Activated CD8-positive, alpha-beta T cell treated with anti-CD3 and anti-CD28 coated beads for 36 hours (primary cell): ENCODE measurements around the gene AKIRIN2. TPM values are rescaled to one million over a fixed set of nuclear protein-coding genes. Genes with fewer than 3 reads are reported as not detected.
A peak's percentile ranks its signal among the peaks of the same experiment; 100 is the strongest.

Experiments
- ATAC-seq: fragments of 200-7000 bp; cut with Tn5 transposase; one replicate; pipeline ENCODE4 v1.10.0; 2021; ENCODE audit warnings: mild to moderate bottlenecking, moderate library complexity
- CTCF ChIA-PET: fragments of 350-600 bp; sonication (Branson Sonifier 250); formaldehyde crosslinking; loops from one replicate; lab custom pipeline; 2021; ENCODE audit warnings: antibody characterized with exemption; lab: Charles Lee
- POLR2A ChIA-PET: fragments of 350-600 bp; sonication (Branson Sonifier 250); formaldehyde crosslinking; loops from one replicate; lab custom pipeline; 2021; ENCODE audit warnings: antibody characterized with exemption; lab: Charles Lee
- DNase-seq: peaks from one replicate; pipeline ENCODE4 v3.0.0-alpha.2; 2020
- H3K27ac Mint-ChIP-seq: one replicate; pipeline ENCODE4 v1.8.0; 2021; ENCODE audit warnings: mild to moderate bottlenecking, mixed read lengths
- H3K27me3 Mint-ChIP-seq: one replicate; pipeline ENCODE4 v1.8.0; 2021; ENCODE audit warnings: mixed read lengths
- H3K36me3 Mint-ChIP-seq: one replicate; pipeline ENCODE4 v1.8.0; 2021; ENCODE audit warnings: low read depth, mixed read lengths
- H3K4me1 Mint-ChIP-seq: one replicate; pipeline ENCODE4 v1.8.0; 2021; ENCODE audit warnings: low read depth, mixed read lengths
- H3K4me3 Mint-ChIP-seq: one replicate; pipeline ENCODE4 v1.8.0; 2021; ENCODE audit warnings: mild to moderate bottlenecking, moderate library complexity, mixed read lengths
- H3K9me3 Mint-ChIP-seq: one replicate; pipeline ENCODE4 v1.8.0; 2021; ENCODE audit warnings: mixed read lengths
- intact Hi-C: fragments of 100-400 bp; cut with micrococcal nuclease; formaldehyde crosslinking; loops from one replicate; pipeline ENCODE4 v1.10.0; 2022
- total RNA-seq, 2 experiments: library from RNA; stranded (reverse); gene quantifications; one replicate each; pipeline ENCODE4 v1.2.3, GENCODE V29; 2021
- TF ChIP-seq, protein P1 (sequence below): fragments of 200-600 bp; IDR thresholded peaks from one replicate; pipeline ENCODE4 v1.8.0; 2022; ENCODE audit warnings: antibody characterized with exemption, mild to moderate bottlenecking

Gene AKIRIN2
- total RNA-seq, 2 experiments from 2014 or later = 42.1 to 45.6 TPM

DNA sequence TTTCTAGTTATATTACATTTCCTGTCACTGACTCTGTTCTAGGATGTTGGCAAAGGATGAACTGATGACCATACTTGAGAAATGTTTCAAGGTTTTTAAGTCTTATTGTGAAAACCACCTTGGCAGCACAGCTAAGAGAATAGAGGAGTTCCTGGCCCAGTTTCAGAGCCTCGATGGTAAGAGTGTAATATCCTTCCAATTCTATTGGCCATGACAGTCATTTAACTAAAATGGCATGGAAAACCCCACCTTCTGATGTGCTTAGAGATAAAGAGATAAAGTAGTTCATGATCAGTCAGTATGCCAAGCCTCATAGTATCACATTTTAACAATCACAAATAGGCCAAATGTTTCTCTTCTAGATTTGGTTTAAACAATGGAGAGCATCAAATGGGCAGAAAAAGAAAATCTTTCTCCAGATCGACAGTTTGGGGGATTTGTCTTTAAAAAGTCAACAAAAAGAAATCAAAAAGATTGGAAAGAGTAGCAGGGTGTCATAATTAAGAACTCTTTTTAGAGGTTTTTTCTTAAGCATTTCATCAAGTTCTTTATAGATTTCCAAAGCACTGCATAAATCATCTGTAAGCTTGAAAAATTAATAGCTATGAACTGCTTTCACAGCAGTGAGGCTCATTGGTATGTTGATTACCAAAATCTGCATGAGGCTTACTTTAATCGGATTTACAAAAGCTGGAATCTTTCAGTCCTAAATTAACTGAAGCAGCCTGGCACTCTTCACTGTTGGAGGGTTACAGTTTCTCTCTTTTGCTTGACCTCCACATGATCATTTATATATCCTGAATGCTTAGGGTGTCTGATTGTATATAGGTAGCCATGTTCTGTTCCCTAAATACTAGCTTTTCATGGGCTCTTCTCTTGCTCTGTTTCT is 48.7 kb downstream of the AKIRIN2 start:
- TF ChIP-seq, protein P1, sequence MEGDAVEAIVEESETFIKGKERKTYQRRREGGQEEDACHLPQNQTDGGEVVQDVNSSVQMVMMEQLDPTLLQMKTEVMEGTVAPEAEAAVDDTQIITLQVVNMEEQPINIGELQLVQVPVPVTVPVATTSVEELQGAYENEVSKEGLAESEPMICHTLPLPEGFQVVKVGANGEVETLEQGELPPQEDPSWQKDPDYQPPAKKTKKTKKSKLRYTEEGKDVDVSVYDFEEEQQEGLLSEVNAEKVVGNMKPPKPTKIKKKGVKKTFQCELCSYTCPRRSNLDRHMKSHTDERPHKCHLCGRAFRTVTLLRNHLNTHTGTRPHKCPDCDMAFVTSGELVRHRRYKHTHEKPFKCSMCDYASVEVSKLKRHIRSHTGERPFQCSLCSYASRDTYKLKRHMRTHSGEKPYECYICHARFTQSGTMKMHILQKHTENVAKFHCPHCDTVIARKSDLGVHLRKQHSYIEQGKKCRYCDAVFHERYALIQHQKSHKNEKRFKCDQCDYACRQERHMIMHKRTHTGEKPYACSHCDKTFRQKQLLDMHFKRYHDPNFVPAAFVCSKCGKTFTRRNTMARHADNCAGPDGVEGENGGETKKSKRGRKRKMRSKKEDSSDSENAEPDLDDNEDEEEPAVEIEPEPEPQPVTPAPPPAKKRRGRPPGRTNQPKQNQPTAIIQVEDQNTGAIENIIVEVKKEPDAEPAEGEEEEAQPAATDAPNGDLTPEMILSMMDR = no peak
- ChIA-PET CTCF (no interaction called here), POLR2A (no interaction called here)
- Mint-ChIP-seq H3K9me3 (no peaks in the 10 kb centered on the region), H3K27ac (peak overlapping the region; percentile 67), H3K36me3 (peaks cover 45% of the 10 kb centered on the region), H3K27me3 (no peaks in the 10 kb centered on the region), H3K4me1 (peaks cover 22% of the 10 kb centered on the region), H3K4me3 (no peak overlapping the region)
- ATAC-seq (peak; percentile 95), DNase-seq (peak; percentile 10)
- intact Hi-C loops = no loop called here

DNA sequence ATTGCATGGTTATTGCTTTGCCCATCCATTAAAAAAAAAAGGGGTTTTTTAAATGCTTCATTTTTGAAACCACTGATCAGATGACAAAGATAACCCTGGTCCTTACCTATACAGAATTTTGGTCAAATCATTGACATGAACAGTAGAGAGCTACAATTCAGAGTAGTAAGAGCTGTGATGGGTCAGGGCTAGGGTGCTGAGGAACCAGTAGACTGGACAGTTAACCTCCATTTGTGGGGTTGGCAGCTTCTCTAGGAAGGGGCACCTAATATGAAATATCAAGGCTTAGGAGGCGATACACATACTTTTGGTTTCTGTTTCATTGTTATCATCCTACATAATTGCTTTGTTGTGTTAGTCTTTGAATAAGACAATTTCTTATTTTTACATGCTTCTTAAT is 57.0 kb downstream of the AKIRIN2 start:
- Mint-ChIP-seq H3K4me1 (peaks cover 8% of the 10 kb centered on the region), H3K9me3 (no peaks in the 10 kb centered on the region), H3K36me3 (peaks cover 17% of the 10 kb centered on the region), H3K27me3 (no peaks in the 10 kb centered on the region), H3K27ac (peak overlapping the region; percentile 34), H3K4me3 (peak overlapping the region; percentile 56)
- peak; percentile 49 for ATAC-seq
- ChIA-PET POLR2A (interaction anchor here (0.7 to 1.3 kb wide), 2 partner anchors 10 to 1678 kb away, joined by 3 read pairs; no protein-coding TSS in a partner anchor), CTCF (interaction anchor here (0.7 kb wide), 1 partner anchor 139 kb away, joined by 3 read pairs; no protein-coding TSS in a partner anchor)
- TF ChIP-seq, protein P1 = no peak
- intact Hi-C loops = no loop called here
- DNase-seq = no peak

DNA sequence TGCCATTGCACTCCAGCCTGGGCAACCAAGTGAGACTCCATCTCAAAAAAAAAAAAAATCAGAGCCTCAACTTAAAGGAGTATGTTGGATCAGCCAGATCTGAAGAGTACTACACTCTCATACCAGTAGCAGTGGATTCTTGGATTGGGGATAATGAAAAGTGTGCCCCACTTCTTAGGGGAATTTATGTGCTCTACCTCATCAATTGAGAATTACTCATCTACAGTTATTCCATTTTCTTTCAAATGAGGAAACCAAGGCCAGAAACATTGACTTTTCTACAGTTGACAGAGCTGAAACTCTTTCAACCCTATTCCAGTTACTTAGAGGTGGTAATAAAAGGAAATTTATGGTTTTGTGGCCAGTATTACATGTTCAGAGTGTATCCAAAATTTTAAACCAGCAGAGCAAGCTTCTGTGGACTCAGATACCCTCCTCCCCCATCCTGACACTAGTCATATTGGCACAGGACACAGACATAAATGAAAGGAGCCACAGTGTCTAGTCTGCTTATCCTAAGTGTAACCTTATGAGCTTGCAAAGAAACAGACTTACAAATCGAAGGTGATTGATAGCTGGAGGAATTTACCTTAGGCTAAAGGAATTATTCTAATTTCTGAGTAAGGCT is 60.9 kb downstream of the AKIRIN2 start:
- H3K36me3 Mint-ChIP-seq = peaks cover 29% of the 10 kb centered on the region
- H3K9me3 Mint-ChIP-seq = no peaks in the 10 kb centered on the region
- intact Hi-C loops = no loop called here
- ChIA-PET POLR2A (no interaction called here), CTCF (interaction anchor here (0.5 to 1.2 kb wide), 3 partner anchors 20 to 647 kb away, joined by 3 to 4 read pairs (median 4); no protein-coding TSS in a partner anchor)
- TF ChIP-seq, protein P1 = no peak
- no peak overlapping the region for H3K27ac Mint-ChIP-seq
- peaks cover 8% of the 10 kb centered on the region for H3K4me1 Mint-ChIP-seq
- DNase-seq (no peak), ATAC-seq (peak; percentile 45)
- H3K4me3 Mint-ChIP-seq = no peak overlapping the region
- H3K27me3 Mint-ChIP-seq = no peaks in the 10 kb centered on the region

DNA sequence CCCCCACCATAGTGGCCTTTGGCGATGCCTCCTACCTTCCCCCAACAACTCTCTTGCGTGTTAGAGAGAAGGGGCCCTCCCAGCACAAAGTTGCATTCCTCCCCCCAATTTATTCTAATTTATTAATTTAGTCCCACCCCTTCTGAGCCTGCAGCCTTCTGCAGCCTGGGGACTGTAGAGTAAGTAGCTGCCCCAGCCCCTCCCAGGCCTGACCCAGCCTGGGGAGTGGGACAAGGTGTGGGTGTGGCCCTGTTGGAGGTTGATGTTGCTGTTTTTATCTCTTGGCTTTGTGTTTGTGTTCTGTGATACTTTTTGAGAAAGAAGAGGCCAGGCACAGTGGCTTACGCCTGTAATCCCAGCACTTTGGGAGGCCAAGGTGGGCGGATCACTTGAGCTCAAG is 62.7 kb downstream of the AKIRIN2 start:
- Mint-ChIP-seq H3K4me1 (no peaks in the 10 kb centered on the region), H3K4me3 (no peak overlapping the region), H3K9me3 (no peaks in the 10 kb centered on the region), H3K27ac (no peak overlapping the region), H3K36me3 (peaks cover 30% of the 10 kb centered on the region), H3K27me3 (no peaks in the 10 kb centered on the region)
- ChIA-PET POLR2A (no interaction called here), CTCF (interaction anchor here (1.5 kb wide), 1 partner anchor 46 kb away, joined by 3 read pairs; no protein-coding TSS in a partner anchor)
- intact Hi-C loops = no loop called here
- no peak for DNase-seq
- TF ChIP-seq, protein P1 = no peak
- ATAC-seq = no peak
